ENCODE data around the gene DOCK3.

The DOCK3 gene

DNA sequence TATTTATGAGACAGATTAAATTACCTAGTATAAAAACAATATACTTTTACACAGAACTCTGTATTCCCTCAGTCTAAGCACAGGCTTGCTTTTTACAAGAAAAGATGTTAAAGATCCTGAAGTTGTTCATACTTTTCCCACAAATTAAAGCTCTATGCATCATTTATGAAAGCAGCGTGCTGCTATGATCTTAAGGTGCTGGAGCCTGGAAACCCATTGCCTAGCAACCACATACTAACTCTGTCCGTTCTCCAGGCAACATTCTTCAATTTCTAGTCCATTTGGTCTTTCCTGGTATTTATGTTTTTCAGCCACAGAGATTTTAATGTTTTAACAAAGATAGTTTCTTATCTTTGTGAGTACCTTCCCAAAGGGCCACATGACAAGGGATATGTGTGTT is 312.0 kb downstream of the DOCK3 start:
- TF ChIP-seq, protein P1, sequence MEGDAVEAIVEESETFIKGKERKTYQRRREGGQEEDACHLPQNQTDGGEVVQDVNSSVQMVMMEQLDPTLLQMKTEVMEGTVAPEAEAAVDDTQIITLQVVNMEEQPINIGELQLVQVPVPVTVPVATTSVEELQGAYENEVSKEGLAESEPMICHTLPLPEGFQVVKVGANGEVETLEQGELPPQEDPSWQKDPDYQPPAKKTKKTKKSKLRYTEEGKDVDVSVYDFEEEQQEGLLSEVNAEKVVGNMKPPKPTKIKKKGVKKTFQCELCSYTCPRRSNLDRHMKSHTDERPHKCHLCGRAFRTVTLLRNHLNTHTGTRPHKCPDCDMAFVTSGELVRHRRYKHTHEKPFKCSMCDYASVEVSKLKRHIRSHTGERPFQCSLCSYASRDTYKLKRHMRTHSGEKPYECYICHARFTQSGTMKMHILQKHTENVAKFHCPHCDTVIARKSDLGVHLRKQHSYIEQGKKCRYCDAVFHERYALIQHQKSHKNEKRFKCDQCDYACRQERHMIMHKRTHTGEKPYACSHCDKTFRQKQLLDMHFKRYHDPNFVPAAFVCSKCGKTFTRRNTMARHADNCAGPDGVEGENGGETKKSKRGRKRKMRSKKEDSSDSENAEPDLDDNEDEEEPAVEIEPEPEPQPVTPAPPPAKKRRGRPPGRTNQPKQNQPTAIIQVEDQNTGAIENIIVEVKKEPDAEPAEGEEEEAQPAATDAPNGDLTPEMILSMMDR (IDR thresholded peaks at IDR 0.05; ENCODE audit: borderline replicate concordance, control extremely low read depth, extremely low read depth, insufficient read depth, missing control alignments), result no peak
- no peak for DNase-seq (ENCODE audit: low spot score)
- in situ Hi-C loops (cut with MboI; ENCODE audit: low sequenced_read_pairs, unreplicated experiment), result no loop called here

DNA sequence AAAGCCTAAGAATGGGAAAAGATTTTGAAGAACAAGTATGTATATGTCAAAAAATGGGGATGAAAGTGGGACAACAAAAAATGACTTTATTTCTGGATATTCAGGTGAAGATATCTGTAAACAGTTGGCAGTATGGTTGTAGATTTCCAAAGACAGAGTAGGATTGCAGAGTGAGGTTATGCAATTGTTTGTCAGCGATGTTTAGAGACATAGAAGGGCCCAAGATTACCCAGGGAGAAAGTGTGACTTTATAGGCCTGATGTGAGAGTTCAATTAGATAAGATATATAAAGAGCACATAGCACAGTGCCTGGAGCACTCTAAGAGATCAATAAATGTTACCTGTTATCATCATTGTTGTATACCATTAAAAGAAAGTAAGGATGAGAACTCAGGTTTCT is 319.8 kb downstream of the DOCK3 start:
- in situ Hi-C loops (cut with MboI; ENCODE audit: low sequenced_read_pairs, unreplicated experiment), result no loop called here
- no peak for DNase-seq (ENCODE audit: low spot score)
- TF ChIP-seq, protein P1 (IDR thresholded peaks at IDR 0.05; ENCODE audit: borderline replicate concordance, control extremely low read depth, extremely low read depth, insufficient read depth, missing control alignments), result no peak

DNA sequence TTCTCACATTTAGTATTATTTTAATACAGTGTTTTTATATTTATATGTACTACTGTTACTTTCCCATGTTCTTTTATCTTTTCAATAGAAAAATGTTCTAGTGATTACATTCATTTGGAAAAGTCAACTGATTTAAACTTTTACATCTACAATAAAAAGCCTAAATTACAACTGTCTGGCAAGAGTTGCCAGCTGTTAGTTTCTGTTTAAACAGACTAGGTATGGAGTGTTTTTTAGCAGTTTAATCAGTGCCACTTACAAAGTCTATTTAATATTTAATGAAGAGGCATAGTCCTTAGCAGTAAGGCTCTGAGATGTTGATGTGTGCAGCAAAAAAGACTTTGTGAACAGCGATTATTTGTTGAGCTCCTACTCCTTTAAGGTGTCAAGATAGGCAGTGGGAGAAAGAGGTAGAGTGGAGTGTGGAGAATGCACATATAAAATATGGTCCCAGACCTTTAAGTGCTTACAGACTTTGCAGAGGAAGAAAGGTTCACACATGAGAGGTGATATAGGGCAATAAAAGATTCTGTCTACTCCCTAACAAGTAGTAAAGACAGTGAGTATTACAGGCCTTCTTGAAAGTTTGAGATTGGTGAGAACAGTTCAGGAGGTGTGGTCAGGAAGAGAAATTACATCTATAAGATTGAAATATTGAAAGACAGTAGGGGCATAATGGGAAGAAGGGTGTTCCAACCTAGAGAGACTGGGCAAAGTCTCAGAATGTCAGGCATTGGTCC is 320.5 kb downstream of the DOCK3 start:
- in situ Hi-C loops (cut with MboI; ENCODE audit: low sequenced_read_pairs, unreplicated experiment), result no loop called here
- no peak for DNase-seq (ENCODE audit: low spot score)
- TF ChIP-seq, protein P1 (IDR thresholded peaks at IDR 0.05; ENCODE audit: borderline replicate concordance, control extremely low read depth, extremely low read depth, insufficient read depth, missing control alignments), result no peak

DNA sequence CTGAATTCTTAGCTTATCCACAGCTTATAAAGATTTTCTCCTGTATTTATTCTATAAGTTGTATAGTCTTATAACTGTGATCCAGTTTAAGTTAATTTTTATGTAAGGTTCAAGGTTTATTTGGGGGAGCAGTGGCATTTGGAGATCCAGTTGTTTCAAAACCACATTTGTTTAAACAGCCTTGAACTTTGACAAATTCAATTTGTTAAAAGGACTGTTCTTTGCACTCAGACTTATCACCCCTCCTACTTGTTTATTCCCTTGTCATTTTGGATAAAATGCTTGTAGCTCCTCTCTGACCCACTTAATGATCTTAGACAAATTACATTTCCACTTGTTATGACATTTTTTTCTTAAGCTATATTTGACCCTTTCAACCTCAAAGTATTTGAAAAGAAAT is 327.8 kb downstream of the DOCK3 start:
- in situ Hi-C loops (cut with MboI; ENCODE audit: low sequenced_read_pairs, unreplicated experiment), result no loop called here
- TF ChIP-seq, protein P1 (IDR thresholded peaks at IDR 0.05; ENCODE audit: borderline replicate concordance, control extremely low read depth, extremely low read depth, insufficient read depth, missing control alignments), result no peak
- DNase-seq (ENCODE audit: low spot score), result no peak

DNA sequence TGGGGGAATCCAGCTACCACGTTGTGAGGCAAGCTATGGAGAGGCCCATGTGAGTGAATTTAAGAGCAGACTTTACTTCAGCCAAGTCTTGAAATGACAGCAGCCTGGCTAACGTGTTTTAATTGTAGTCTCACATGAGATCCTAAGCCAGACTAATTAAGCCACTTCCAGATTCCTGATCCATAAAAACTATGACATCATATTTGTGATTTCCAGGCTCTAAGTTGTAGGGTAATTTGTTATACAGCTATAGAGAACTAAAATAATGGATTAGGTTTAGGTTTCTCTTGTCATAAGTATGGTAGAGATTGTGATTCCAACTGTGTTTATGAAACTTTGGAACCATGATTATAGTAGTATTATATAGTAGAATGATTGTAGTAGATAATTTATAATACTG is 329.5 kb downstream of the DOCK3 start:
- in situ Hi-C loops (cut with MboI; ENCODE audit: low sequenced_read_pairs, unreplicated experiment), result no loop called here

DNA sequence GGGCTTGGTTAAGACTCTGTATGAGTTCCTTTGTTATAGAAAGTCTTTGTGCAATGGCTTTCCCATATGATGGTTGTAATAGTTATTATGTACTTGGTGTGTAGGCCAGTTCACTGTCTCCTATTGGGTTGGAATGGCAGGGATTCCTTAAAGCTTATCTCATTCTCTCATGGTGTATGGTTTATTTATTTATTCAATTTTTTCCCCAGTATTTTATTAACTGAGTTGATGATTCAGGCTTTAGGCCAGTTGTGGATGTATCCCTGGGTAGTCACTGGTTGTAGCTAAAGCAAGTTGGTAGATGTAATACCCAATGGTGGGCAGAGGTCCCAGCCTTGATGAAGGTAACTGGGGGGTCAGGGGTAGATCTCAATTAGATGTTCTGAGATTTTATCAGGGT is 349.4 kb downstream of the DOCK3 start:
- TF ChIP-seq, protein P1 (IDR thresholded peaks at IDR 0.05; ENCODE audit: borderline replicate concordance, control extremely low read depth, extremely low read depth, insufficient read depth, missing control alignments), result no peak
- no peak for DNase-seq (ENCODE audit: low spot score)
- in situ Hi-C loops (cut with MboI; ENCODE audit: low sequenced_read_pairs, unreplicated experiment), result no loop called here

More for the DNA sequence above, 329.5 kb downstream of the DOCK3 start:
- no peak for DNase-seq (ENCODE audit: low spot score)
- TF ChIP-seq, protein P1 (IDR thresholded peaks at IDR 0.05; ENCODE audit: borderline replicate concordance, control extremely low read depth, extremely low read depth, insufficient read depth, missing control alignments), result no peak
